ENCODE results near the gene KIAA1328. TPM values are rescaled to one million over a fixed set of nuclear protein-coding genes. Genes with fewer than 3 reads are reported as not detected.
A peak's percentile ranks its signal among the peaks of the same experiment; 100 is the strongest.

Gene KIAA1328
- total and polyA plus RNA-seq, 4 donors, result 2.8 to 48.1 (median 7.0) TPM

- no peaks in the 10 kb centered on the region for H3K9me3 ChIP-seq (ENCODE audit: control insufficient read depth in 4 of 4, insufficient read depth in 3 of 4, low read length in 3 of 4)
- H3K4me3 ChIP-seq, result no peak overlapping the region
- no peaks in the 10 kb centered on the region for H3K27me3 ChIP-seq (ENCODE audit: control insufficient read depth in 3 of 3, insufficient read depth in 3 of 3, low read length in 2 of 3)
- H3K27ac ChIP-seq (ENCODE audit: low read depth in 1 of 2, low read length in 1 of 2), result no peak overlapping the region
- DNase-seq, result no peak
- peaks cover 0 to 6% (median 3%) of the 10 kb centered on the region in 5 donors for H3K4me1 ChIP-seq (ENCODE audit: control insufficient read depth in 5 of 5, insufficient read depth in 5 of 5, low read length in 5 of 5)
- peaks cover 5 to 13% (median 12%) of the 10 kb centered on the region in 4 donors for H3K36me3 ChIP-seq (ENCODE audit: control insufficient read depth in 4 of 4, insufficient read depth in 4 of 4, low read length in 4 of 4)
- no peak overlapping the region for H3K9ac ChIP-seq (ENCODE audit: insufficient read depth in 1 of 2, low read length in 2 of 2)
- TF ChIP-seq CTCF (IDR thresholded peaks at IDR 0.05; ENCODE audit: control extremely low read depth, extremely low read depth), result no peak
- no peak for ATAC-seq (ENCODE audit: insufficient read depth, low FRiP score)
Measured at GRCh38 chr18:36819621-36820020, 9.3 kb upstream of the KIAA1328 start.

GRCh38 chr18:36821681-36822080 is 7.2 kb upstream of the KIAA1328 start:
- peaks cover 0 to 3% (median 0%) of the 10 kb centered on the region in 5 donors for H3K4me1 ChIP-seq (ENCODE audit: control insufficient read depth in 5 of 5, insufficient read depth in 5 of 5, low read length in 5 of 5)
- H3K27ac ChIP-seq (ENCODE audit: low read depth in 1 of 2, low read length in 1 of 2), result no peak overlapping the region
- no peaks in the 10 kb centered on the region for H3K27me3 ChIP-seq (ENCODE audit: control insufficient read depth in 3 of 3, insufficient read depth in 3 of 3, low read length in 2 of 3)
- no peak overlapping the region for H3K4me3 ChIP-seq
- 93% methylated on average over 4 of the region's 4 CpGs for WGBS, 2 donors
- DNase-seq (peak in 1 of 3 donors; percentile 25), ATAC-seq (ENCODE audit: insufficient read depth, low FRiP score) (no peak)
- H3K9me3 ChIP-seq (ENCODE audit: control insufficient read depth in 4 of 4, insufficient read depth in 3 of 4, low read length in 3 of 4), result no peaks in the 10 kb centered on the region
- peaks cover 5 to 13% (median 11%) of the 10 kb centered on the region in 4 donors for H3K36me3 ChIP-seq (ENCODE audit: control insufficient read depth in 4 of 4, insufficient read depth in 4 of 4, low read length in 4 of 4)
- H3K9ac ChIP-seq (ENCODE audit: insufficient read depth in 1 of 2, low read length in 2 of 2), result no peak overlapping the region
- TF ChIP-seq CTCF (IDR thresholded peaks at IDR 0.05; ENCODE audit: control extremely low read depth, extremely low read depth), result no peak

GRCh38 chr18:36825526-36825925 is 3.4 kb upstream of the KIAA1328 start:
- Histone ChIP-seq H3K9ac (ENCODE audit: insufficient read depth in 1 of 2, low read length in 2 of 2) (no peak overlapping the region), H3K36me3 (ENCODE audit: control insufficient read depth in 4 of 4, insufficient read depth in 4 of 4, low read length in 4 of 4) (peaks cover 0 to 10% (median under 1%) of the 10 kb centered on the region in 4 donors), H3K27me3 (ENCODE audit: control insufficient read depth in 3 of 3, insufficient read depth in 3 of 3, low read length in 2 of 3) (no peaks in the 10 kb centered on the region), H3K4me3 (no peak overlapping the region), H3K27ac (ENCODE audit: low read depth in 1 of 2, low read length in 1 of 2) (no peak overlapping the region), H3K4me1 (ENCODE audit: control insufficient read depth in 5 of 5, insufficient read depth in 5 of 5, low read length in 5 of 5) (peaks cover 0 to 16% (median 6%) of the 10 kb centered on the region in 5 donors), H3K9me3 (ENCODE audit: control insufficient read depth in 4 of 4, insufficient read depth in 3 of 4, low read length in 3 of 4) (no peaks in the 10 kb centered on the region)
- TF ChIP-seq CTCF (IDR thresholded peaks at IDR 0.05; ENCODE audit: control extremely low read depth, extremely low read depth), result no peak
- DNase-seq (no peak), ATAC-seq (ENCODE audit: insufficient read depth, low FRiP score) (no peak)

- ATAC-seq (ENCODE audit: insufficient read depth, low FRiP score), result no peak
Measured at GRCh38 chr18:36826556-36826955, 2.4 kb upstream of the KIAA1328 start.

More at GRCh38 chr18:36826556-36826955, 2.4 kb upstream of the KIAA1328 start:
- peaks cover 0 to 10% (median 0%) of the 10 kb centered on the region in 4 donors for H3K36me3 ChIP-seq (ENCODE audit: control insufficient read depth in 4 of 4, insufficient read depth in 4 of 4, low read length in 4 of 4)
- no peak overlapping the region for H3K27ac ChIP-seq (ENCODE audit: low read depth in 1 of 2, low read length in 1 of 2)
- H3K9me3 ChIP-seq (ENCODE audit: control insufficient read depth in 4 of 4, insufficient read depth in 3 of 4, low read length in 3 of 4), result no peaks in the 10 kb centered on the region
- peaks cover 0 to 26% (median 6%) of the 10 kb centered on the region in 5 donors for H3K4me1 ChIP-seq (ENCODE audit: control insufficient read depth in 5 of 5, insufficient read depth in 5 of 5, low read length in 5 of 5)
- H3K27me3 ChIP-seq (ENCODE audit: control insufficient read depth in 3 of 3, insufficient read depth in 3 of 3, low read length in 2 of 3), result no peaks in the 10 kb centered on the region
- H3K9ac ChIP-seq (ENCODE audit: insufficient read depth in 1 of 2, low read length in 2 of 2), result no peak overlapping the region
- no peak overlapping the region for H3K4me3 ChIP-seq
- no peak for DNase-seq
- no peak for TF ChIP-seq CTCF (IDR thresholded peaks at IDR 0.05; ENCODE audit: control extremely low read depth, extremely low read depth)
- WGBS, 2 donors, result 98 to 99% methylated on average over 3 of the region's 3 CpGs
